K562 (cell line): ENCODE results near the gene ESPL1. TPM values are rescaled to one million over a fixed set of nuclear protein-coding genes. Genes with fewer than 3 reads are reported as not detected.
A peak's percentile ranks its signal among the peaks of the same experiment; 100 is the strongest.

Source experiments
- DDX20 ChIP-seq: fragments of 450-650 bp; IDR thresholded peaks from 2 replicates; pipeline ENCODE4 v1.6.1; 2016; ENCODE audit warnings: missing genetic modification characterization, low read depth, mild to moderate bottlenecking, missing compliant biosample characterization, moderate library complexity
- HDAC2 ChIP-seq: fragments of 450-650 bp; IDR thresholded peaks from 2 replicates; pipeline ENCODE4 v1.6.1; 2016; ENCODE audit warnings: mild to moderate bottlenecking
- JUN ChIP-seq, 2 experiments: sonication (generic) in 1 of 2; formaldehyde crosslinking in 1 of 2; IDR thresholded peaks; 2 replicates each; pipeline versions ENCODE4 v1.6.1 to v1.8.0; 2012 to 2022; ENCODE audit warnings: borderline replicate concordance in 2 of 2, mild to moderate bottlenecking in 2 of 2, improper control_type of control experiment in 1 of 2, low read depth in 1 of 2, low read length in 1 of 2, missing genetic modification reagents in 1 of 2
- MCM5 ChIP-seq: fragments of 450-650 bp; IDR thresholded peaks from 2 replicates; pipeline ENCODE4 v1.6.1; 2016; ENCODE audit warnings: low read depth
- MYNN ChIP-seq, 2 experiments: sonication (generic); formaldehyde crosslinking in 1 of 2; IDR thresholded peaks; 2 replicates each; pipeline versions ENCODE4 v1.5.0 to v1.6.1; 2016 to 2020; ENCODE audit warnings: antibody characterized with exemption in 1 of 2, missing genetic modification reagents in 1 of 2
- NFIC ChIP-seq: fragments of 450-650 bp; IDR thresholded peaks from 2 replicates; pipeline ENCODE4 v1.6.1; 2017; ENCODE audit warnings: mild to moderate bottlenecking, inconsistent platforms
- POLR2A ChIP-seq: fragments of 450-650 bp; conservative IDR thresholded peaks from 2 replicates; pipeline ENCODE4 v1.6.1; 2016
- RBM22 ChIP-seq: fragments of 200-400 bp; formaldehyde crosslinking; IDR thresholded peaks from 2 replicates; pipeline ENCODE4 v1.6.1; 2018; ENCODE audit warnings: low read length, low read depth; ENCODE audit not compliant: poor library complexity, severe bottlenecking
- RREB1 ChIP-seq: fragments of 250-450 bp; sonication (Bioruptor Pico); IDR thresholded peaks from 2 replicates; pipeline ENCODE4 v1.4.0; 2020
- SETDB1 ChIP-seq: IDR thresholded peaks from one replicate; pipeline ENCODE4 v1.6.1; 2012; ENCODE audit warnings: low read length, control low read depth, inconsistent platforms
- STAG1 ChIP-seq: sonication (generic); formaldehyde crosslinking; IDR thresholded peaks from 2 replicates; pipeline ENCODE4 v1.5.0; 2020; ENCODE audit warnings: missing genetic modification reagents, borderline replicate concordance
- TAF1 ChIP-seq: IDR thresholded peaks from 2 replicates; pipeline ENCODE4 v1.6.1; 2011; ENCODE audit warnings: mild to moderate bottlenecking, low read length, moderate library complexity; ENCODE audit not compliant: insufficient read depth, control insufficient read depth, severe bottlenecking; ENCODE audit errors: extremely low read depth
- UBTF ChIP-seq, 2 experiments: IDR thresholded peaks; 2 replicates each; pipeline ENCODE4 v1.6.1; 2012; ENCODE audit warnings: improper control_type of control experiment in 2 of 2, low read depth in 2 of 2, low read length in 2 of 2, borderline replicate concordance in 1 of 2
- ZNF324 ChIP-seq: fragments of 250-450 bp; sonication (Bioruptor Pico); IDR thresholded peaks from 2 replicates; pipeline ENCODE4 v1.4.0; 2020; ENCODE audit warnings: mild to moderate bottlenecking
- ZNF512 ChIP-seq: IDR thresholded peaks from 2 replicates; pipeline ENCODE4 v1.6.1; 2016; ENCODE audit warnings: missing genetic modification characterization, missing compliant biosample characterization
- polyA plus RNA-seq, 8 experiments: library from polyadenylated mRNA; depleted of rRNA in 4 of 8; stranded (reverse) in 5 of 8; unstranded in 3 of 8; fragments of >200 nt; fragmentation: Nextera tagmentation in 2 of 8; fragmentation: Illumina TruSeq in 1 of 8; extraction: Ambion mirVana in 2 of 8; extraction: Trizol in 1 of 8; gene quantifications; 2 replicates each; pipeline versions ENCODE4 v1.2.1 to v1.2.3, GENCODE V29; 2011 to 2014; ENCODE audit warnings: inconsistent platforms in 1 of 8, missing spikeins in 1 of 8
- total RNA-seq, 7 experiments: library from RNA; depleted of rRNA in 6 of 7; stranded (reverse); fragments of >200 nt in 6 of 7; fragmentation: Illumina TruSeq in 2 of 7; extraction: Trizol in 2 of 7; gene quantifications; 2 replicates each; pipeline versions ENCODE4 v1.2.1 to v1.2.3, GENCODE V29; 2011 to 2021; ENCODE audit warnings: low replicate concordance in 1 of 7
- TF ChIP-seq, protein P1 (sequence below): sonication (generic); formaldehyde crosslinking; IDR thresholded peaks from 2 replicates; pipeline ENCODE4 v1.8.0; 2022; ENCODE audit warnings: mild to moderate bottlenecking, missing genetic modification reagents

Gene ESPL1
- total and polyA plus RNA-seq, 9 of the 15 experiments (the other 6 are each of a cell fraction or from before 2014, with no cell fraction given): 1.2 to 55.0 (median 18.7) TPM

- TF ChIP-seq ZNF512 (tag): no peak
- no peak for TF ChIP-seq TAF1
- peak; percentile 57 for TF ChIP-seq NFIC
- no peak for TF ChIP-seq UBTF (IDR thresholded peaks at IDR 0.05; ENCODE audit: borderline replicate concordance in 1 of 2, low read depth in 2 of 2, low read length in 2 of 2)
- TF ChIP-seq RREB1 (CRISPR knock-in tag): no peak
- TF ChIP-seq HDAC2: no peak
- no peak for TF ChIP-seq RBM22
- no peak for TF ChIP-seq JUN (IDR thresholded peaks at IDR 0.05; ENCODE audit: borderline replicate concordance, low read depth, low read length)
- no peak for TF ChIP-seq JUN (CRISPR knock-in tag; IDR thresholded peaks at IDR 0.05; ENCODE audit: borderline replicate concordance)
- TF ChIP-seq POLR2A: no peak
- TF ChIP-seq MCM5: no peak
- 0 out of 2 replicates have a peak, but pooled peaks have one; percentile 17 for TF ChIP-seq STAG1 (CRISPR knock-in tag)
- no peak for TF ChIP-seq ZNF324 (CRISPR knock-in tag)
- no peak for TF ChIP-seq SETDB1
- TF ChIP-seq DDX20: no peak
- TF ChIP-seq, protein P1, sequence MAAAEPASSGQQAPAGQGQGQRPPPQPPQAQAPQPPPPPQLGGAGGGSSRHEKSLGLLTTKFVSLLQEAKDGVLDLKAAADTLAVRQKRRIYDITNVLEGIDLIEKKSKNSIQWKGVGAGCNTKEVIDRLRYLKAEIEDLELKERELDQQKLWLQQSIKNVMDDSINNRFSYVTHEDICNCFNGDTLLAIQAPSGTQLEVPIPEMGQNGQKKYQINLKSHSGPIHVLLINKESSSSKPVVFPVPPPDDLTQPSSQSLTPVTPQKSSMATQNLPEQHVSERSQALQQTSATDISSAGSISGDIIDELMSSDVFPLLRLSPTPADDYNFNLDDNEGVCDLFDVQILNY (CRISPR knock-in tag): no peak
- no peak for TF ChIP-seq MYNN (IDR thresholded peaks at IDR 0.05)
- TF ChIP-seq MYNN (CRISPR knock-in tag; IDR thresholded peaks at IDR 0.05): no peak
These were observed 31.5 kb downstream of the ESPL1 start, which contains the start of gene MYG1 (continued) for GRCh38 chr12:53299454-53300180.
